Activated CD8-positive, alpha-beta memory T cell treated with anti-CD3 and anti-CD28 coated beads for 24 hours (primary cell): ENCODE data around the gene PTCH1.

Experiments used
- DNase-seq: peaks from one replicate; pipeline ENCODE4 v3.0.0-alpha.2; 2020

PTCH1 gene

GRCh38 chr9:95511952-95512708, 4.6 kb downstream of the PTCH1 start:
- no peak for DNase-seq

- DNase-seq = no peak
Observed at GRCh38 chr9:95511616-95511931, 5.2 kb downstream of the PTCH1 start.

GRCh38 chr9:95510709-95511615, 5.8 kb downstream of the PTCH1 start:
- peak; percentile 91 for DNase-seq

- DNase-seq = no peak
Observed at GRCh38 chr9:95509851-95510708, 6.7 kb downstream of the PTCH1 start.

GRCh38 chr9:95508968-95509850, 7.6 kb downstream of the PTCH1 start:
- peak; percentile 80 for DNase-seq

GRCh38 chr9:95508242-95508967, 8.4 kb downstream of the PTCH1 start:
- peak; percentile 70 for DNase-seq

- peak; percentile 78 for DNase-seq
Observed at GRCh38 chr9:95507464-95508241, 9.1 kb downstream of the PTCH1 start.

- DNase-seq = peak; percentile 79
Observed at GRCh38 chr9:95506678-95507463, 9.9 kb downstream of the PTCH1 start.

GRCh38 chr9:95506428-95506677, 10.4 kb downstream of the PTCH1 start:
- DNase-seq = no peak

GRCh38 chr9:95505717-95506427, 10.9 kb downstream of the PTCH1 start:
- DNase-seq = peak; percentile 77

- no peak for DNase-seq
Observed at GRCh38 chr9:95505072-95505716, 11.6 kb downstream of the PTCH1 start.

- DNase-seq = no peak
Observed at GRCh38 chr9:95504053-95504963, 12.5 kb downstream of the PTCH1 start.

- no peak for DNase-seq
Observed at GRCh38 chr9:95503369-95503768, 13.4 kb downstream of the PTCH1 start.

- no peak for DNase-seq
Observed at GRCh38 chr9:95502248-95502647, 14.5 kb downstream of the PTCH1 start.

GRCh38 chr9:95499847-95500246, 16.9 kb downstream of the PTCH1 start:
- no peak for DNase-seq

- no peak for DNase-seq
Observed at GRCh38 chr9:95499046-95499676, 17.6 kb downstream of the PTCH1 start.

GRCh38 chr9:95498641-95499040, 18.1 kb downstream of the PTCH1 start:
- DNase-seq = no peak
